Measurements from ENCODE around the gene CTNNBL1. TPM values are rescaled to one million over a fixed set of nuclear protein-coding genes. Genes with fewer than 3 reads are reported as not detected.
"Not testable (repeated sequence)": the region's sequence is repeated elsewhere in the genome, so short reads cannot be mapped to it uniquely, and the experiment has no call there.

The CTNNBL1 gene
- total RNA-seq, 4 donors from 2014 or later = 15.3 to 31.5 (median 27.2) TPM

DNA sequence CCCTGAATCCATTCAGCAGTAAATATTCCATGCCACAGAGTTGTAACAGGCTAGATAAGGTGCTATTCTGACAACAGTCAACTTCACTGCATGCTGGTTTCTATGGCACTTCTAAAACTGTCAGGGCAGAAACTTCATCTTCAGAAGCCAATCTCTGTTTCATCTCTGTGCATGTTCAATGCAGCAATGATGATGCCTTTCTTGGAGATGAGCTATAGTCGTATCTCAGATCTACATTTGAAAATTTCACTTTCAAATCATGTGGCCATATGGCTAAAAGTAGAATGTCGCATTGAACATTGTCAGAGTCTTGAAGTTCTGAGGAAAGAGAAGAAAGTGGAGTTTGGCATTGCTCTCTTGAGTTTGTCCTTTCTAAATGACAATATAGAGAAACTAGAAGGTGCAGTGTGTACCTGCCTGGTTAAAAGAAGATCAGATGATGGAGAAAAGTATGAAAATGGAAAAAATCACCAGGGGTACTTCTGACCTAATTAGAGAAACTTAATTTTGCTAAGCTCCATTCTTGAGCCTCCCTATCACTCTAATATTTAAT, 160.1 kb downstream of the CTNNBL1 start:
- Histone ChIP-seq H3K27me3 (no peaks in the 10 kb centered on the region), H3K36me3 (peaks cover 0 to 83% (median 0%) of the 10 kb centered on the region in 3 donors), H3K27ac (no peak overlapping the region), H3K4me1 (no peaks in the 10 kb centered on the region), H3K4me3 (no peak overlapping the region), H3K9me3 (no peaks in the 10 kb centered on the region)
- 91 to 97% methylated on average over 2 of the region's 2 CpGs for WGBS, 2 donors
- no peak for DNase-seq
- intact Hi-C loops (cut with DNase I) = no loop called here
- TF ChIP-seq, protein P1, sequence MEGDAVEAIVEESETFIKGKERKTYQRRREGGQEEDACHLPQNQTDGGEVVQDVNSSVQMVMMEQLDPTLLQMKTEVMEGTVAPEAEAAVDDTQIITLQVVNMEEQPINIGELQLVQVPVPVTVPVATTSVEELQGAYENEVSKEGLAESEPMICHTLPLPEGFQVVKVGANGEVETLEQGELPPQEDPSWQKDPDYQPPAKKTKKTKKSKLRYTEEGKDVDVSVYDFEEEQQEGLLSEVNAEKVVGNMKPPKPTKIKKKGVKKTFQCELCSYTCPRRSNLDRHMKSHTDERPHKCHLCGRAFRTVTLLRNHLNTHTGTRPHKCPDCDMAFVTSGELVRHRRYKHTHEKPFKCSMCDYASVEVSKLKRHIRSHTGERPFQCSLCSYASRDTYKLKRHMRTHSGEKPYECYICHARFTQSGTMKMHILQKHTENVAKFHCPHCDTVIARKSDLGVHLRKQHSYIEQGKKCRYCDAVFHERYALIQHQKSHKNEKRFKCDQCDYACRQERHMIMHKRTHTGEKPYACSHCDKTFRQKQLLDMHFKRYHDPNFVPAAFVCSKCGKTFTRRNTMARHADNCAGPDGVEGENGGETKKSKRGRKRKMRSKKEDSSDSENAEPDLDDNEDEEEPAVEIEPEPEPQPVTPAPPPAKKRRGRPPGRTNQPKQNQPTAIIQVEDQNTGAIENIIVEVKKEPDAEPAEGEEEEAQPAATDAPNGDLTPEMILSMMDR (IDR thresholded peaks at IDR 0.05) = no peak
- TF ChIP-seq POLR2A (IDR thresholded peaks at IDR 0.05) = no peak

DNA sequence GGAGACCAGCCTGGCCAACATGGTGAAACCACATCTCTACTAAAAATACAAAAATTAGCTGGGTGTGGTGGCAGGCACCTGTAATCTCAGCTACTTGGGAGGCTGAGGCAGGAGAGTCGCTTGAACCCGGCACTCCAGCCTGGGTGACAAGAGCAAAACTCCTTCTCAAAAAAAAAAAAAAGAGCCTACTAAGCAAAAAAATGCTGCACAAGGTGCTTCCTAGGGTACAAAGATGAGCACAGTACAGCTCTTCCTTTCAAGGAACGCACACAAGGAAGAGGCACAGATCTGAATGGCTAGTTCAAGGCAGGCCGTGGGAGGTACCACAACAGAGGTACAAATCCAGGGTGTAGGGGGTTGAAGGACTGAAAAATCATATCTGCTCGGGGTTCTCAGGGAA, 162.2 kb downstream of the CTNNBL1 start:
- DNase-seq; H3K4me1 ChIP-seq; H3K27ac ChIP-seq; H3K9me3 ChIP-seq; H3K4me3 ChIP-seq; intact Hi-C loops (cut with DNase I); H3K27me3 ChIP-seq: not testable (repeated sequence)
- peaks cover 0 to 82% (median 0%) of the 10 kb centered on the region in 3 donors for H3K36me3 ChIP-seq
- 90 to 94% methylated on average over 5 of the region's 5 CpGs for WGBS, 2 donors

DNA sequence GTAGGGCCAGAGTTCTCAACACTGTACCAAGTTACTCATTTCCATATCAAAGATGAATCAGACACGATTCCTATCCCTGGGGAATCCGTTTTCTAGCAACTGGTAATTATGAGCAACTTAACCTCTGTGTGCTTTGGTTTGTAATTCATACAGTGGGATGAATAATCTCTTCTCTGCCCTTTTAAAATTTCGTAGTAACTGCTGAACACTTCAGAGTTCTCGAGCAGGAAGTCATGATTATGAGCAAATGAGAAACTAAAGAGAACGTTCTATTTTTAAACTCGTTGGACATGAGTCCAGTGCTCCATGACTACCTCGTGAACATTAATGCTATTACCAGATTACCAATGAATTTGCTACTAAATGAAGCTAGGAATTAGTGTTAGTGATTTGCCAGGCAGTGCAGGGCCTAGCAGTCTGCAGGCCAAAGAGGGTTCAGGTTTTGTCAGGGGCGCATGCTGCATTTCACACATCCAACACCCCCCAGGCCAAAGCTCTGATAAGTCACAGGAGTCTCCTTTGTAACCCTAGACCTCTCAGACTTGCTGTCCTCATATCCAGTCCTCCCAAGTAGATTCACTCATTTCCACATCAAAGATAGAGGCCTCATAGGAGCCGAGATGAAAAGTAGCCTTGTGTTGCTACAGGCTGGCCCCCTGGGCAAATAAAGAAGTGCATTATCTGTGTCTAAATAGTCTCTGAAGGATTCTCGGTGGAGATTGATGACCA, 163.3 kb downstream of the CTNNBL1 start:
- TF ChIP-seq, protein P1 (IDR thresholded peaks at IDR 0.05) = no peak
- Histone ChIP-seq H3K36me3 (peaks cover 0 to 82% (median 0%) of the 10 kb centered on the region in 3 donors), H3K27ac (no peak overlapping the region), H3K27me3 (no peaks in the 10 kb centered on the region), H3K9me3 (no peaks in the 10 kb centered on the region), H3K4me1 (no peaks in the 10 kb centered on the region), H3K4me3 (no peak overlapping the region)
- intact Hi-C loops (cut with DNase I) = no loop called here
- WGBS, 2 donors = 69 to 77% methylated on average over 8 to 10 of the region's 10 CpGs
- DNase-seq = no peak

DNA sequence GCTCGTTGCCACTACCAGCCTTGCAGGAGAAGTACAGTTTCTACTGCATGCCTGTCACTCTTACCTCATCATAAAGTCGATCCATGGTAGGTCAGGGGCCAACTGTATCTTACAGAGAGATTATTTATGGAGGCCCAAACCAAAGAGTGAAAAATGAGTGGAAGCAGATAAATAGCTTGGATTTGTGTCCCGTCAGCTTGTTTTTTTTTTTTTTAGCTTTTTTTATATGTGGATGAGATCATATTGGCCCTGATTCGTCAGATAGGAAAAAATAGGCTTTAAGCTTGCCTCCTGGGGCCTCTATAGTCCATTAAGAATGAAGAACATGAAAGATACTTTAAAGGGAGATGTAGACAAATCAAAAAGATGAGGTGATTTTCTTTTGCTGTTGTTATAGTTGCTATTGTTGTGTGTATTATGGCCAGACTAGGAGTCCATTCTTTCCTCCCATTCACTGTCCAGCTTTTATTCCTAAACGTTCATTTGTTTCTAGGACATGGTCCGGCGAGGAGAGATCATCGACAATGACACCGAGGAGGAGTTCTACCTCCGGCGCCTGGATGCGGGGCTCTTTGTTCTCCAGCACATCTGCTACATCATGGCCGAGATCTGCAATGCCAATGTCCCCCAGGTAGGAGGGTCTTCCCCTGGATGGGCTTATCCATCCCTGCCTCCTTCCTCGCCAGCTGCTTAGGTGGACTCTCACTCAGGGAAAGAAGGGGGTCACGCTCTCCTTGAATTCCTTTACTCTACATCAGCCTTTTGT, 165.8 kb downstream of the CTNNBL1 start:
- intact Hi-C loops (cut with DNase I) = no loop called here
- H3K36me3 ChIP-seq = peaks cover 0 to 82% (median 0%) of the 10 kb centered on the region in 3 donors
- 88 to 91% methylated on average over 15 of the region's 15 CpGs for whole genome bisulfite sequencing, 2 donors
- no peaks in the 10 kb centered on the region for H3K4me1 ChIP-seq
- H3K27me3 ChIP-seq = no peaks in the 10 kb centered on the region
- DNase-seq = no peak
- H3K4me3 ChIP-seq = no peak overlapping the region
- no peaks in the 10 kb centered on the region for H3K9me3 ChIP-seq
- TF ChIP-seq, protein P1 (IDR thresholded peaks at IDR 0.05) = no peak
- TF ChIP-seq POLR2A (IDR thresholded peaks at IDR 0.05) = no peak
- H3K27ac ChIP-seq = no peak overlapping the region

DNA sequence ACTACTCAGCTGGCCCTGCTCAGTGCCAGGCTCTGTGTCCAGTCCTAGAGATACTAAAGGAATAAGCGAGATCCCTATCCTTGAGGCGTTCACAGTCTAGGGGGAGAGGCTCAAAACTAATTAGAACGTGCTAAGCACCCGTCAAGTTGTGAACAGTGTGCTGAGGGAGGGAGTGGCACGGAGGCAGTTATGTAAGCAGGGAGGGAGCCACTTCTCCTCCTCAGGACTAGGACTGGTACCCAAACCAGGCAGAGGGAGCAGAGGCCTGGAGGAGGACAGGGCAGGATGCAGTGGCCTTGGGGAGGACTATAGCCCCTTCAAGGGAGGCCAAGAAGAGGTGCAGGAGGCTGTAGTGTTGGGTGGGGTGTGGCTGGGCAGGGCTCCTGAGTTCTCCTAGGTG, 169.5 kb downstream of the CTNNBL1 start:
- intact Hi-C loops (cut with DNase I) = no loop called here

More for the DNA sequence above, 169.5 kb downstream of the CTNNBL1 start:
- DNase-seq = no peak
- Histone ChIP-seq H3K4me3 (no peak overlapping the region), H3K27me3 (no peaks in the 10 kb centered on the region), H3K27ac (no peak overlapping the region), H3K36me3 (peaks cover 0 to 92% (median 0%) of the 10 kb centered on the region in 3 donors), H3K9me3 (no peaks in the 10 kb centered on the region), H3K4me1 (no peaks in the 10 kb centered on the region)
- no peak for TF ChIP-seq POLR2A (IDR thresholded peaks at IDR 0.05)
- TF ChIP-seq, protein P1 (IDR thresholded peaks at IDR 0.05) = no peak
- 86 to 95% methylated on average over 4 to 5 of the region's 5 CpGs for WGBS, 2 donors
